PC-3 (cell line): Measurements from ENCODE around the gene OBP2B. TPM values are rescaled to one million over a fixed set of nuclear protein-coding genes. Genes with fewer than 3 reads are reported as not detected.
"Not testable (repeated sequence)": the region's sequence is repeated elsewhere in the genome, so short reads cannot be mapped to it uniquely, and the experiment has no call there.

Experiments used
- ATAC-seq: fragments of 200-7000 bp; cut with Tn5 transposase; 2 replicates; pipeline ENCODE4 v1.9.1; 2020; ENCODE audit warnings: mild to moderate bottlenecking, moderate library complexity
- BruUV-seq: library from RNA; stranded (reverse); fragments of 400-500 nt; replicated peaks from 2 replicates; lab custom pipeline; 2021; lab: Mats Ljungman, UMichigan
- CTCF ChIA-PET: fragments of 300-600 bp; sonication (Branson Sonifier 250); formaldehyde crosslinking; loops from one replicate; lab custom pipeline; 2022; ENCODE audit warnings: antibody characterized with exemption; lab: Charles Lee
- POLR2A ChIA-PET: fragments of 300-600 bp; sonication (Branson Sonifier 250); formaldehyde crosslinking; loops from one replicate; lab custom pipeline; 2022; ENCODE audit warnings: antibody characterized with exemption; ENCODE audit not compliant: unreplicated experiment; lab: Charles Lee
- DNase-seq: peaks from one replicate; pipeline ENCODE4 v3.0.0-alpha.2; 2015
- H2AFZ ChIP-seq: fragments of 300-600 bp; sonication (generic); 2 replicates; pipeline ENCODE4 v1.6.0; 2016; ENCODE audit warnings: antibody characterized with exemption, low read length
- H3F3A ChIP-seq: fragments of 300-600 bp; sonication (generic); one replicate; pipeline ENCODE4 v1.6.0; 2017; ENCODE audit warnings: antibody characterized with exemption, low read length, control low read depth, mild to moderate bottlenecking; ENCODE audit not compliant: unreplicated experiment
- H3K27ac ChIP-seq: fragments of 300-600 bp; sonication (generic); 2 replicates; pipeline ENCODE4 v1.5.1; 2016; ENCODE audit warnings: mild to moderate bottlenecking, low read length
- H3K27me3 ChIP-seq: fragments of 300-600 bp; sonication (generic); 2 replicates; pipeline ENCODE4 v1.6.1; 2016; ENCODE audit warnings: low read length, mixed read lengths
- H3K36me3 ChIP-seq: fragments of 300-600 bp; sonication (generic); 2 replicates; pipeline ENCODE4 v1.6.1; 2016; ENCODE audit warnings: low read depth, mixed run types, low read length, mixed read lengths
- H3K4me1 ChIP-seq: fragments of 300-600 bp; sonication (generic); 2 replicates; pipeline ENCODE4 v1.5.1; 2016; ENCODE audit warnings: low read length; ENCODE audit not compliant: insufficient read depth
- H3K4me2 ChIP-seq: fragments of 300-600 bp; sonication (generic); 2 replicates; pipeline ENCODE4 v1.6.0; 2016; ENCODE audit warnings: low read length
- H3K4me3 ChIP-seq: fragments of 300-600 bp; sonication (generic); 2 replicates; pipeline ENCODE4 v1.5.1; 2016; ENCODE audit warnings: mild to moderate bottlenecking, low read length, mixed read lengths
- H3K79me2 ChIP-seq: fragments of 300-600 bp; sonication (generic); 2 replicates; pipeline ENCODE4 v1.6.1; 2017; ENCODE audit warnings: low read length, mixed read lengths
- H3K9ac ChIP-seq: fragments of 300-600 bp; sonication (generic); 2 replicates; pipeline ENCODE4 v1.6.0; 2016; ENCODE audit warnings: mild to moderate bottlenecking, low read length
- H3K9me2 ChIP-seq: fragments of 300-600 bp; sonication (generic); replicated peaks from 2 replicates; pipeline ENCODE4 v1.6.1; 2016; ENCODE audit warnings: mixed run types, low read length, mixed read lengths
- H3K9me3 ChIP-seq: fragments of 300-600 bp; sonication (generic); 2 replicates; pipeline ENCODE4 v1.6.1; 2016; ENCODE audit warnings: low read length, mixed read lengths
- H4K20me1 ChIP-seq: fragments of 300-600 bp; sonication (generic); 2 replicates; pipeline ENCODE4 v1.6.1; 2016; ENCODE audit warnings: low read length, mixed read lengths
- EZH2 ChIP-seq: fragments of 300-600 bp; sonication (generic); IDR thresholded peaks from one replicate; pipeline ENCODE4 v1.6.1; 2017; ENCODE audit warnings: antibody characterized with exemption, mild to moderate bottlenecking, low read length; ENCODE audit not compliant: unreplicated experiment
- EZH2phosphoT487 ChIP-seq: fragments of 300-600 bp; sonication (generic); IDR thresholded peaks from 2 replicates; pipeline ENCODE4 v1.6.1; 2018; ENCODE audit warnings: mild to moderate bottlenecking, antibody characterized with exemption, low read length, borderline replicate concordance
- intact Hi-C: fragments of 100-400 bp; cut with micrococcal nuclease; formaldehyde crosslinking; loops from 2 replicates; pipeline ENCODE4 v1.9.0; 2023
- total RNA-seq: library from RNA; depleted of rRNA; stranded (reverse); fragments of >200 nt; gene quantifications from 2 replicates; pipeline ENCODE4 v1.2.3, GENCODE V29; 2014
- TF ChIP-seq, protein P1 (sequence below): fragments of 300-600 bp; sonication (generic); conservative IDR thresholded peaks from 2 replicates; pipeline ENCODE4 v1.5.1; 2017; ENCODE audit warnings: antibody characterized with exemption, low read depth, mild to moderate bottlenecking, low read length

OBP2B gene
- total RNA-seq, 1 experiment from 2014 or later = not detected

DNA sequence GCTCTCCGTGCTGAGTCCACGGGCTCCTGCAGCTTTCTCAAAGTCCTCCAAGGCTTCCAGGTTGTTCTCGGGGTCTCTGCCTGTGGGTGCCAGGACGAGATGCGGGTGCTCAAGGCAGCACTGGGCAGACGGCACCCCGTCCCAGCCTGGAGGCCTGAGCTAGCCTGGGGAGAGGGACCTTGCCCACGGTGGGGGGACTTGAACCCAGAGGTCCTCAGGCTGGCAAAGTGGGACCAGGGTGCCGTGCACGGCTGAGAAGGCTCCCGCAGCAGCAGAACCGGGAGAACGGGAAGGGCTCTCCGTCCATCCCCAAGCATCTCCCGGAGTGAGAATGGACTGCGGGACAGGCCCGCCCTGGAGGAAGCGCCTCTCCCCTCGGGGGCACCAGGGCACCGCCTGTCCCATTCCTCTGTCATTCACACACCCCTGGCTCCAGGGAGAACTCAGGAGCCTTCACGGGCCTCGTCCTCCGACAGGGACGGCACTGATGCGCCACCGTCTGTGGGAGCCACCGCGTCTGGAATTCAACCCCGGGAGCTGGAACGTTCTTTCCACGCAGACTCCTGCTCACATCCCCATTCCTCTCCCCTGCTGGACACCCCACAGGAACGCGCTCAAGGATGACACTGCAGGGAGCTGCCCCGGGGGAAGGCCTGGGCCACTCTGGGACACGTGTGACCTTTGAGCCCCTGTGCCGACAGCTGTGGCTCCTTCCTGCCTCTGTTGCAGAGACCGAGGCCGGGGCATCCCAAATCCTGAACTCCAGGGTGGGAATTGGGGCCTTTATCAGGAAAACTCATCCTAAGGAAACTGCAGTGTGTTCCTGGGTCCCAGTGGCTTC lies 16.3 kb upstream of the OBP2B start:
- POLR2A ChIA-PET = no interaction called here
- no TSS peak for BruUV-seq
- H3K27me3 ChIP-seq = no peaks in the 10 kb centered on the region
- intact Hi-C loops = no loop called here
- no peaks in the 10 kb centered on the region for H3K9me3 ChIP-seq
- no peaks in the 10 kb centered on the region for H3K36me3 ChIP-seq
- H4K20me1 ChIP-seq = no peaks in the 10 kb centered on the region
- no peaks in the 10 kb centered on the region for H3F3A ChIP-seq
- H3K4me3 ChIP-seq = no peak overlapping the region
- CTCF ChIA-PET = no interaction called here
- no peak overlapping the region for H3K9ac ChIP-seq
- no peak overlapping the region for H3K4me2 ChIP-seq
- TF ChIP-seq, protein P1, sequence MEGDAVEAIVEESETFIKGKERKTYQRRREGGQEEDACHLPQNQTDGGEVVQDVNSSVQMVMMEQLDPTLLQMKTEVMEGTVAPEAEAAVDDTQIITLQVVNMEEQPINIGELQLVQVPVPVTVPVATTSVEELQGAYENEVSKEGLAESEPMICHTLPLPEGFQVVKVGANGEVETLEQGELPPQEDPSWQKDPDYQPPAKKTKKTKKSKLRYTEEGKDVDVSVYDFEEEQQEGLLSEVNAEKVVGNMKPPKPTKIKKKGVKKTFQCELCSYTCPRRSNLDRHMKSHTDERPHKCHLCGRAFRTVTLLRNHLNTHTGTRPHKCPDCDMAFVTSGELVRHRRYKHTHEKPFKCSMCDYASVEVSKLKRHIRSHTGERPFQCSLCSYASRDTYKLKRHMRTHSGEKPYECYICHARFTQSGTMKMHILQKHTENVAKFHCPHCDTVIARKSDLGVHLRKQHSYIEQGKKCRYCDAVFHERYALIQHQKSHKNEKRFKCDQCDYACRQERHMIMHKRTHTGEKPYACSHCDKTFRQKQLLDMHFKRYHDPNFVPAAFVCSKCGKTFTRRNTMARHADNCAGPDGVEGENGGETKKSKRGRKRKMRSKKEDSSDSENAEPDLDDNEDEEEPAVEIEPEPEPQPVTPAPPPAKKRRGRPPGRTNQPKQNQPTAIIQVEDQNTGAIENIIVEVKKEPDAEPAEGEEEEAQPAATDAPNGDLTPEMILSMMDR = no peak
- TF ChIP-seq EZH2 (no peak), EZH2phosphoT487 (no peak)
- H3K9me2 ChIP-seq = no peaks in the 10 kb centered on the region
- H3K27ac ChIP-seq = no peak overlapping the region
- H3K4me1 ChIP-seq = no peaks in the 10 kb centered on the region
- H3K79me2 ChIP-seq = no peaks in the 10 kb centered on the region
- H2AFZ ChIP-seq = no peak overlapping the region
- ATAC-seq = no peak
- DNase-seq = no peak

GRCh38 chr9:133224762-133225161 lies 15.7 kb upstream of the OBP2B start:
- no peak for ATAC-seq

DNA sequence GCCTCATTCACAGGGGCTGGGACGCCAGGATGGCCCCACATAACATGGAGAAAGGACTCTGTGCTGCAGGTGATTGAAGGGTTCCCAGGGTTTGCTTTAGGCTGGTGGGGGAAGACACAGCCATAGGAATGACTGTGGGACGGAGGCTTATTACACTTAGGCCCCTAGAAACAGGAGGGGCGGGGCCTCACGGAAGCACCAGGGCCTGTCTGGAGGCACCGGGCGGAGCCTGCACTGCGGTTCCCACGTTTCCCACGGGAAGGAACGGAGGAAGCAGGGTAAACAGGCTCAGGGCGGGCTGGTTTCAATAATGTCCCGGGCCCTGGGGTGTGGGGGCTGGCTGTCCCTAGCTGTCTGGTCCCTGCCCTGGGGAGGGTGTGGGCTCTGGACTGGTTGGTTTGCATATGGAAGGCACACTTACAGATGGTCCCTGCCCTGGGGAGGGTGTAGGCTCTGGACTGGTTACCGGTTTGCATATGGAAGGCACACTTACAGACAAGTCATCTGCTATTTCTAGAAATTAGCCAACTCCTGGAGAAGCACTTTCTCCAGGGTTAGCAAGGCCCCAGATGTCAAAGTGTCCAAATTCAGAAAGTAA lies 14.2 kb upstream of the OBP2B start:
- H3K9ac ChIP-seq, H4K20me1 ChIP-seq, ATAC-seq, H3F3A ChIP-seq, H3K4me1 ChIP-seq, H3K27ac ChIP-seq, H3K9me3 ChIP-seq, H2AFZ ChIP-seq, CTCF ChIA-PET, POLR2A ChIA-PET, H3K4me2 ChIP-seq, H3K4me3 ChIP-seq, H3K79me2 ChIP-seq, H3K27me3 ChIP-seq, H3K9me2 ChIP-seq, H3K36me3 ChIP-seq, intact Hi-C loops, DNase-seq, BruUV-seq: not testable (repeated sequence)

More at GRCh38 chr9:133224762-133225161, 15.7 kb upstream of the OBP2B start:
- no peak overlapping the region for H2AFZ ChIP-seq
- H3K27me3 ChIP-seq = no peaks in the 10 kb centered on the region
- H3K4me1 ChIP-seq = no peaks in the 10 kb centered on the region
- no peak overlapping the region for H3K4me2 ChIP-seq
- H3F3A ChIP-seq = no peaks in the 10 kb centered on the region
- no peak for TF ChIP-seq EZH2
- TF ChIP-seq EZH2phosphoT487 = no peak
- no peaks in the 10 kb centered on the region for H3K36me3 ChIP-seq
- H3K27ac ChIP-seq = no peak overlapping the region
- H3K79me2 ChIP-seq = no peaks in the 10 kb centered on the region
- POLR2A ChIA-PET = no interaction called here
- H3K4me3 ChIP-seq = no peak overlapping the region
- H4K20me1 ChIP-seq = no peaks in the 10 kb centered on the region
- H3K9me3 ChIP-seq = no peaks in the 10 kb centered on the region
- no peaks in the 10 kb centered on the region for H3K9me2 ChIP-seq
- no peak overlapping the region for H3K9ac ChIP-seq
- no peak for DNase-seq
- intact Hi-C loops = no loop called here
- CTCF ChIA-PET = no interaction called here
- no TSS peak for BruUV-seq

DNA sequence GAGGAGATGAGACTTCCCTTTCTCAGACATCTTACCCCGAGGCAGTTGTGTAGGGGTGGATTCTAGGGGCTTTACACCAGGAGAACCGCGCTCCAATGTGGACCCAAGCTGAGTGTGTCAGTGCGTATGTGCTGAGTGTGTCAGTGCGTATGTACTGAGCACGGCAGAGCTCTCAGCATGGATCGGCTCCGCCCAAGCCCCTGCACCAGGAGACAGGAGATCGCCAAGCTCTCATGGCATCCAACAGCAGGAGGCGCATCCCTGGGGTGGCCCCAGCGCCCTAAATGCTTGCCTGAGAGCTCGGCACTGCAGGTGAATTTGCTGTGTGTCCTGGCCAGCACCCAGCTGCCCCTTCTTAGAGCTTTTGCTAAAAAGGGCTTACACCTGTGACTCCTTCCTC lies 12.9 kb upstream of the OBP2B start:
- H3F3A ChIP-seq, ATAC-seq, H3K27ac ChIP-seq, H3K79me2 ChIP-seq, H3K9ac ChIP-seq, H3K4me3 ChIP-seq, H3K36me3 ChIP-seq, H3K4me1 ChIP-seq, POLR2A ChIA-PET, H2AFZ ChIP-seq, CTCF ChIA-PET, H4K20me1 ChIP-seq, DNase-seq, intact Hi-C loops, H3K27me3 ChIP-seq, H3K4me2 ChIP-seq, H3K9me2 ChIP-seq, H3K9me3 ChIP-seq, BruUV-seq: not testable (repeated sequence)
